HG02970 (cell line): ENCODE data around the gene ARPC1B.
"Not testable (repeated sequence)": the region's sequence is repeated elsewhere in the genome, so short reads cannot be mapped to it uniquely, and the experiment has no call there.

Source experiments
- ATAC-seq: cut with Tn5 transposase; IDR thresholded peaks from one replicate; pipeline ENCODE4 v1.9.1; 2021; ENCODE audit warnings: mild to moderate bottlenecking, moderate library complexity, moderate number of reproducible peaks; ENCODE audit not compliant: unreplicated experiment, low FRiP score

ARPC1B gene

GRCh38 chr7:99407872-99408378 is 33.4 kb downstream of the ARPC1B start:
- peak; percentile 3 for ATAC-seq

GRCh38 chr7:99408379-99409191 is 34.1 kb downstream of the ARPC1B start, which contains the start of the genes BUD31 and PDAP1:
Gene BUD31 (plus strand): TSS chr7:99408969. CDS start chr7:99411093, 2,124 bp downstream.
Gene PDAP1 (minus strand): TSS chr7:99408597. CDS start chr7:99408548, 49 bp downstream.
- peak; percentile 79 for ATAC-seq

GRCh38 chr7:99409192-99409572 is 34.7 kb downstream of the ARPC1B start:
- ATAC-seq, result no peak

DNA sequence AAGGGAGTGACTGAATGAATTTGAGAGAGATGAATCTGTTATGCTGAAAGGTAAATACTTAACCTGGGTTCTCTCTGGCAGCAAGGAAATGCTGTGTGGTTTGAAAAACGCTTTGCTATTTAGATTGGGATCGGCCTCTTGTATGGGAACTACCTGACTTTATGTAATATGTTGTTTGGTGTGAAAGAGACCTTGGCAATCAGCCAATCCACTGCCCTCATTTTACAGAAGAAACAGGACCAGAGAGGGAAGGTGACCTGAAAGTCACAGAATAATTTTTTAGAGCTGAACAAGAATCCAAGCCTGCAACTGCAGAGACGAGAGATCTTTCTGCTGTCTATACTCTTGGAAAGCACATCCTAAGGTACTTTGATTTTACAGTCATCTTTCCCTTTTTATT is 35.3 kb downstream of the ARPC1B start:
- no peak for ATAC-seq

- ATAC-seq, result no peak
Measured at GRCh38 chr7:99410635-99411034, 36.1 kb downstream of the ARPC1B start.

DNA sequence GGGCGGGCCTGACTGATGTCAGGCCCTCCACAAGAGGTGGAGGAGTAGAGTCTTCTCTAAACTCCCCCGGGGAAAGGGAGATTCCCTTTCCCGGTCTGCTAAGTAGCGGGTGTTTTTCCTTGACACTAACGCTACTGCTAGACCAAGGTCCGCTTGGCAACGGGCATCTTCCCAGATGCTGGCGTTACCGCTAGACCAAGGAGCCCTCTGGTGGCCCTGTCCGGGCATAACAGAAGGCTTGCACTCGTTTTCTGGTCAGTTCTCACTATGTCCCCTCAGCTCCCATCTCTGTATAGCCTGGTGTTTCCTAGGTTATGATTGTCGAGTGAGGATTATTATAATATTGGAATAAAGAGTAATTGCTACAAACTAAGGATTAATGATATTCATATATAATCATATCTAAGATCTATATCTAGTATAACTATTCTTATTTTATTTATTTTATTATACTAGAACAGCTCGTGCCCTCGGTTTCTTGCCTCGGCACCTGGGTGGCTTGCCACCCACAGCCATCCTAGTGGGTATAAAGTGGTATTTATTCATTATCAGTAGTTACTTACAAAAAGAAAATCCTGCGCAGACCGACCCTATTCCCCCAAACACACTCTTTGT is 41.1 kb downstream of the ARPC1B start:
- ATAC-seq, result not testable (repeated sequence)

GRCh38 chr7:99418260-99418659 is 43.7 kb downstream of the ARPC1B start:
- ATAC-seq, result no peak

DNA sequence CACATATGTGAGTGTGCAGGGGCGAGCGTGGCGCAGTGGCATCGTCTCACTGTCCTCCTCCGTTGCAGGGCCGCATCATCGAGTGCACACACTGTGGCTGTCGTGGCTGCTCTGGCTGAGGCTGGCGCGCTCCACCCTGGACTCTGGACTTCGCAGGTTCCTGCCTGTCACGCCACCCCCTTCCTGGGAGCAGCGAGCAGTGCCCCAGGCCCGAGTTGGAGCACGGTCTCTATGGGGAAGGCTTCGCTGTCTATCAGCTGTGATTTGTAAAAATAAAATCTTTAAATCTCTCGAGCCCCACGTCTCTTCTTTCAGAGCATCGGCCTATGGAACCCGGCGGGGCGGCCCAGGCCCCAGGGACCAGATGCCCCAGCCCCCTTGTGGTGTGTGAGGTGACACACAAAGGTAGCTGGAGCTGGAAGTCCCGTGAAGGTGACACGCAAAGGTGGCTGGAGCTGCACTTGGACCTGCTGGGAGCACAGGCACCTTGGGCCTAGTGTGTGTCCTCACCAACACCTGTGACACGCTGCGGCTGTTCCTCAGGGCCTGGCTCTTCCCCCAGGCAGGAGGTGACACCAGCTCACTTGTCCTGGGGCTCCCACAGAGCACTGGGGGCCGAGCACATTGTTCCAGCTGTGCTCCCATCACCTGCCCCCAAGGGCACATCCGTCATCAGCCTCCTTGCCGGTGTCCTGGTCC is 44.9 kb downstream of the ARPC1B start:
- no peak for ATAC-seq

DNA sequence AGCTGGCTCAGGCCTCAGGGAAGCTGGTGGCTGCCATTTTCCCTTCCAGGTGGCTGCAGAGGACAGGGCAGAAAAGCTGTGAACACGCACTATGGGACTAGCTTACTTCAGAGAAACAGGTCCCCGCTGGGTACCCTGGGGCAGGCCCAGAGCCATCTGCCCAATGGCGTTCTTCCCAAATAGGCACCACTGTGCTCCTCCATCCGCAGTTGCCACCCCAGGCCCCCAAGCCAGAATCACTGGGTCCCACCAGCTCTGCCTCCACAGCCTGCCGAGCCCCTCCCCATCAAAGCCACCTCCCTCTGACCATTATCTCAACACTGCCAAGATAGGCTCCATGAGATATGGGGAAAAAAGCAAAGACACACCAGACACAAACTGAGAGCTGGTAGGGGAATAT is 45.7 kb downstream of the ARPC1B start:
- ATAC-seq, result no peak

GRCh38 chr7:99420986-99421385 is 46.5 kb downstream of the ARPC1B start:
- no peak for ATAC-seq

GRCh38 chr7:99422186-99422585 is 47.7 kb downstream of the ARPC1B start:
- no peak for ATAC-seq

DNA sequence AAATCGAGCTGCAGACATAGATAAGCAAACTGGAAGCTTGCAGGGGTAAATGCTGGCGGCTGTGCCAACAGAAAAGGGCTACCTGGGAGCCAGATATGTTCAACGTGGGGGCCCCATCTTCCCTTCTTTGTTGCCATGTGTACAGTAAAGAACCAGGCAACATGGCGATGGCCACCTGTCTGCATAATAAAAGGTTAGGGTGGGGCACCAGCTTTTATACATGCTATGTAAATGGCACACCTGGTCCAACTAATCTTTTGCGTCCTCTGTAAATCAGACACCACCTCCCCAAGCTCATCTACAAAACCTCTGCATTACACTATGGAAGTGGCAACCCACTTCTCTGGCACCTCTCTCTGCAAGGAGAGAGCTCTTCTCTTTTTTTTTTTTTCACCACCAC is 48.1 kb downstream of the ARPC1B start:
- no peak for ATAC-seq

GRCh38 chr7:99424932-99425730 is 50.6 kb downstream of the ARPC1B start:
- ATAC-seq, result no peak

- ATAC-seq, result no peak
Measured at GRCh38 chr7:99428972-99429566, 54.5 kb downstream of the ARPC1B start.

GRCh38 chr7:99429756-99430155 is 55.2 kb downstream of the ARPC1B start:
- no peak for ATAC-seq

DNA sequence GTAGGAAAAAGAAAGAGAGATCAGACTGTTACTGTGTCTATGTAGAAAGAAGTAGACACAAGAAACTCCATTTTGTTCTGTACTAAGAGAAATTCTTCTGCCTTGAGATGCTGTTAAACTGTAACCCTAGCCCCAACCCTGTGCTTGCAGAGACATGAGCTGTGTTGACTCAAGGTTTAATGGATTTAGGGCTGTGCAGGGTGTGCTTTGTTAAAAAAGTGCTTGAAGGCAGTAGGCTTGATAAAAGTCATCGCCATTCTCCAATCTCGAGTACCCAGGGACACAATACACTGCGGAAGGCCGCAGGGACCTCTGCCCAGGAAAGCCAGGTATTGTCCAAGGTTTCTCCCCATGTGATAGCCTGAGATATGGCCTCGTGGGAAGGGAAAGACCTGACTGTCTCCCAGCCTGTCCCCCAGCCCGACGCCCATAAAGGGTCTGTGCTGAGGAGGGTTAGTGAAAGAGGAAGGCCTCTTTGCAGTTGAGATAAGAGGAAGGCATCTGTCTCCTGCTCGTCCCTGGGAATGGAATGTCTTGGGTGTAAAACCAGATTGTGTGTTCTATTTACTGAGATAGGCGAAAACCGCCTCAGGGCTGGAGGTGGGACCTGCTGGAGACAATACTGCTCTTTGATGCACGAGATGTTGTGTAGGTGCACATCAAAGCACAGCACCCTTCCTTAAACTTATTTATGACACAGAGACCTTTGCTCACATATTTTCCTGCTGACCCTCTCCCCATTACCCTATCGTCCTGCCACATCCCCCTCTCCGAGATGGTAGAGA is 57.4 kb downstream of the ARPC1B start:
- ATAC-seq, result not testable (repeated sequence)

GRCh38 chr7:99433158-99433557 is 58.6 kb downstream of the ARPC1B start:
- ATAC-seq, result no peak

- ATAC-seq, result no peak
Measured at GRCh38 chr7:99437946-99438572, 63.5 kb downstream of the ARPC1B start.
